KMS-11 (cell line): ENCODE data around the gene TNNI2.

Source experiments
- H2AFZ ChIP-seq: fragments of 200-600 bp; sonication (generic); 2 replicates; pipeline ENCODE4 v1.6.1; 2016; ENCODE audit warnings: antibody characterized with exemption, mixed run types, low read depth
- H3K27ac ChIP-seq: fragments of 200-600 bp; sonication (generic); 2 replicates; pipeline ENCODE4 v1.6.1; 2016; ENCODE audit warnings: mild to moderate bottlenecking, mixed run types
- H3K27me3 ChIP-seq: fragments of 200-600 bp; sonication (generic); 2 replicates; pipeline ENCODE4 v1.6.1; 2017; ENCODE audit warnings: mild to moderate bottlenecking, low read depth, mixed run types, moderate library complexity; ENCODE audit not compliant: insufficient read depth
- H3K36me3 ChIP-seq: fragments of 200-600 bp; sonication (generic); 2 replicates; pipeline ENCODE4 v1.6.1; 2017; ENCODE audit warnings: mild to moderate bottlenecking, mixed run types; ENCODE audit not compliant: insufficient read depth
- H3K4me1 ChIP-seq: fragments of 200-600 bp; sonication (generic); 2 replicates; pipeline ENCODE4 v1.6.1; 2016; ENCODE audit warnings: mild to moderate bottlenecking, low read depth, mixed run types; ENCODE audit not compliant: poor library complexity, severe bottlenecking
- H3K4me2 ChIP-seq: fragments of 200-600 bp; sonication (generic); 2 replicates; pipeline ENCODE4 v1.7.0; 2016; ENCODE audit warnings: mild to moderate bottlenecking, mixed run types
- H3K4me3 ChIP-seq: fragments of 200-600 bp; sonication (generic); IDR thresholded peaks from 2 replicates; pipeline ENCODE4 v1.6.1; 2017; ENCODE audit warnings: low read depth, low read length, mixed read lengths; ENCODE audit not compliant: insufficient read depth
- H3K79me2 ChIP-seq: fragments of 200-600 bp; sonication (generic); 2 replicates; pipeline ENCODE4 v1.6.1; 2016; ENCODE audit warnings: low read depth, mixed run types; ENCODE audit not compliant: insufficient read depth
- H3K9ac ChIP-seq: fragments of 200-600 bp; sonication (generic); 2 replicates; pipeline ENCODE4 v1.6.1; 2016; ENCODE audit warnings: mild to moderate bottlenecking, mixed run types
- H4K20me1 ChIP-seq: fragments of 200-600 bp; sonication (generic); 2 replicates; pipeline ENCODE4 v1.6.1; 2016; ENCODE audit warnings: mild to moderate bottlenecking, mixed run types; ENCODE audit not compliant: insufficient read depth
- CTCF ChIP-seq: fragments of 200-600 bp; sonication (generic); conservative IDR thresholded peaks from 2 replicates; pipeline ENCODE4 v1.6.1; 2017; ENCODE audit warnings: low read depth, mild to moderate bottlenecking, antibody characterized with exemption, low read length, moderate library complexity, mixed read lengths

Gene TNNI2

DNA sequence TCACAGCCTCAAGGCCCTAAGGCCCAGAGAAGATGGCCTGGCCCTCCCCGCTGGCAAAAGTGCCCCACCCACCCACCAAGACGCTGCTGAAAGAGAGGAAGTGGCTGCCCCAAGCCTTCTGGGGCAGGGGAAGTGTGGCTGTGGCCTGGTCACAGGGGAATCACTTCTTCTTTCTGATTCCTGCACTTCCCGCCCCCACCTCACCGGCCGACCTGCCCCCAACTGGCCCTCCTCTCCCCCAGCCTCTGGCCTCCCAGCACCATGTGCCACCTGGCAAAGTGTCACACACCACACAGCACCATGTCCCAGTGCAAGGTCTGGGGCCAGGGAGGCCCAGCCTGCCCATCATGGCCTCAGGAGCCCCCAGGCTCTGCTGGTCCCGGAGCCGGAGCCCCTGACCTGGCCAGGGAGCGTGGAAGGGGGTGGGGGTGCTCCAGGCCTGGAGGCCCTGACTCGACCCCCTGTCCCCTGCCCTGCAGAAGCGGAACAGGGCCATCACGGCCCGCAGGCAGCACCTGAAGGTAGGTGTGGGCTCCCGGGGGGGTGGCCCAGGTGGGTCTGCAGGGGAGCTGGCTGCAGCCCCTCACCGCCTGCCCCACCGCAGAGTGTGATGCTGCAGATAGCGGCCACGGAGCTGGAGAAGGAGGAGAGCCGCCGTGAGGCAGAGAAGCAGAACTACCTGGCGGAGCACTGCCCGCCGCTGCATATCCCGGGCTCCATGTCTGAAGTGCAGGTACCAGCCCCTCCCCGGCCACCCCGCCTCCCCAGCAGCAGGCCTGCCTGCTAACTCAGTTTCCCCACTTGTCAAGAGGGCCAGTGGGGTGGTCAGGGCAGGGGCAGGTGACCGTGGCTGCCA lies 1.4 kb downstream of the TNNI2 start:
- Histone ChIP-seq H3K36me3 (no peaks in the 10 kb centered on the region), H3K4me1 (peaks cover under 1% of the 10 kb centered on the region), H3K27me3 (peaks cover 76% of the 10 kb centered on the region), H3K9ac (no peak overlapping the region), H4K20me1 (no peaks in the 10 kb centered on the region), H3K27ac (no peak overlapping the region), H3K79me2 (no peaks in the 10 kb centered on the region), H3K4me3 (no peak overlapping the region), H2AFZ (no peak overlapping the region), H3K4me2 (no peak overlapping the region)
- no peak for TF ChIP-seq CTCF

DNA sequence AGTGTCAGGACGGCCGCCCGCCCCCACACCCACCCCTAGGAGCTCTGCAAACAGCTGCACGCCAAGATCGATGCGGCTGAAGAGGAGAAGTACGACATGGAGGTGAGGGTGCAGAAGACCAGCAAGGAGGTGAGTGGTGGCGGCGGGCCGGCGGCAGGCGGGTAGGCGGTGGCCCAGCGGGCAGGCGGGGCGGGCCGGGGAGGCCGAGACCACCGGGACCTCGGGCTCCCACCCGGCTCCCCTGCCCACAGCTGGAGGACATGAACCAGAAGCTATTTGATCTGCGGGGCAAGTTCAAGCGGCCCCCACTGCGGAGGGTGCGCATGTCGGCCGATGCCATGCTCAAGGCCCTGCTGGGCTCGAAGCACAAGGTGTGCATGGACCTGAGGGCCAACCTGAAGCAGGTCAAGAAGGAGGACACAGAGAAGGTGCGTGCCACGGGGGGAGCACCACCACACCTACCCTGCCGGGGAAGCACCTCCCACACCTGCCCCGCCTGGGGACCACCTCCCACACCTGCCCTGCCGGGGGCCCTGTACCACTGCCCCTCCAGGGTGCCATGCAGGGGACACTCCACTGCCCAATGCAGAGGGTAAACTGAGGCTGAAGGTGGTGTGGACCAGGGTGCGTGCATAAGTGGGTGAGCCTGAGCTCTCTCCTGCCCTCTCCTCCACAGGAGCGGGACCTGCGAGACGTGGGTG lies 2.1 kb downstream of the TNNI2 start:
- Histone ChIP-seq H3K36me3 (no peaks in the 10 kb centered on the region), H3K4me1 (peaks cover 6% of the 10 kb centered on the region), H4K20me1 (no peaks in the 10 kb centered on the region), H3K4me2 (no peak overlapping the region), H3K27ac (no peak overlapping the region), H3K9ac (no peak overlapping the region), H3K79me2 (no peaks in the 10 kb centered on the region), H3K4me3 (no peak overlapping the region), H3K27me3 (peaks cover 75% of the 10 kb centered on the region), H2AFZ (no peak overlapping the region)
- TF ChIP-seq CTCF: no peak

DNA sequence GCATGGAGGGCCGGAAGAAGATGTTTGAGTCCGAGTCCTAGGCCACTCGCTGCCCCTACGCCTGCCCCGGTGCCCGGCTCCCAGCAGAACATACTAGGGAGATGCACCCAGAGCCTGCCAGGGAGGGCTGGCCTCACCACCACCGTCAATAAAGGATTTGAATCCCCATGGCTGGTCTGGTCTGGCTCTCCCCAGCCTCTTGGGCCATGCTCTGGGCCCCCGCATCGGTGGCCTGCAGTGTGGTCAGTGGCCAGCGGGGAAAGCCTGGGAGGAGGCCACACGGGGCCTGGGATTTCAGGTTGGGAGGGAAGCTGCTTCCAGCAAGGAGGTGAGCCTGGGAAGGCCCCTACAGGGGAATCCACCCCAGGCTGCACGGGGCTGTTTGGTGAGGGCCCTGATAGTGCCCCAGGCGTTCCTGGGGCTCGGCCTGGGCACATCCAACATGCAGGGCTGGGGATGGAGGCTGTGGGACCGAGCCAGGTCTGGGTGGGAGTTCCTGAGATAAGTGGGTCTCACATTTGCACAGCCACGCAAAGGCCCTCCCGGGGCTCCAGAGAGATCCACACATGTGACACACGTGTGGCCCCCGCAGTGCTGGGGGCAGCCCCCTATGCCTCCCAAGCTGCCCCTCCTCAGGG lies 2.8 kb downstream of the TNNI2 start:
- Histone ChIP-seq H4K20me1 (no peaks in the 10 kb centered on the region), H3K36me3 (no peaks in the 10 kb centered on the region), H3K4me2 (no peak overlapping the region), H2AFZ (no peak overlapping the region), H3K9ac (no peak overlapping the region), H3K4me1 (peaks cover 6% of the 10 kb centered on the region), H3K27ac (no peak overlapping the region), H3K4me3 (no peak overlapping the region), H3K27me3 (peaks cover 77% of the 10 kb centered on the region), H3K79me2 (no peaks in the 10 kb centered on the region)
- TF ChIP-seq CTCF: no peak

DNA sequence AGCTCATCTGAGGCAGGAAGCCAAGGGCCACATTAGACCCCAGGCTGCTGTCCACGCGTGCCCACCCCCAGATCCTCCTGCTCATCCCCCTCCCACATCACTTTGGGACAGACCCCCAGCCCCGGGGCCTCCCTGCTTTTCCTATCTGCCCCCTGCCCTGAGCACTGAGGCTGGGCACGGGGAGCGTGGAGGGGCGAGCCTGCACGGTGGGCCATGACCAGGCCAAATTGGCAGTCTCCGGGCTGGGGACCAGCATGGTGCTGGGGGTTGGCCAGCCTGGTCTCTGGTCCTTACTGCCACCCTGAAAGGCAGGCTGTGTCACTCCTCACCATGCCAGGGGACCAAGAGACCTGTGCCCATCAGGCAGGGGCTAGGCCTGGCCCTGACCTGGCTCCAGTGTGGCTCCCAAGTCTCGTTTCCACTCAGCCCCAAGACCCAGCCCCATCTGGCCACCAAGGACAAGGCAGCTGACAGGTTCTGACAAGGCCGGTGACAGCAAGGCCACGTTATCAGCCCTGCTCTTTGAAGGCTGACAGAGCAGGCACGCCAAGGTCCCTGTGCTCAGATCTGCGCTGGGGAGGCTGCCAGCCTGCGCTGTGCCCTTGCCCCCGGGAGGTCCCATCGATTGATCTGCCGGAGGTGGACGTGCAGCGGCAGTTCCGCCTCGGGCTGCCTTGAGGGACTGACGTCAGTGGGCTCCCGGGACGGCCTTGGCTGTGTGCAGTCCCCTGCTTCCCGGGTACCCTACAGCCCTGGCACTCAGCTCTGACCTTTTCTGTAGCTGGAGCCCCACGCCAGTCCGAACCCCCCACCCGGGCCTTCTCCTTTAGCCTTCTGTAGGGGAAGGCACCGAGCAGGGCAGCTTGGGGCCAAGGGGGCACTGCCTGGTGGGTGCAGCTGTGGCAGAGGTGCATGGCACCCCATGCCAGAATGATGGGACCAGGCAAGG lies 3.6 kb downstream of the TNNI2 start:
- Histone ChIP-seq H2AFZ (no peak overlapping the region), H3K4me1 (peaks cover 6% of the 10 kb centered on the region), H3K4me3 (no peak overlapping the region), H3K9ac (no peak overlapping the region), H3K36me3 (no peaks in the 10 kb centered on the region), H3K4me2 (no peak overlapping the region), H3K27ac (no peak overlapping the region), H4K20me1 (no peaks in the 10 kb centered on the region), H3K79me2 (no peaks in the 10 kb centered on the region), H3K27me3 (peaks cover 80% of the 10 kb centered on the region)
- no peak for TF ChIP-seq CTCF
